ENCODE results near the gene CDC42EP1.

DNA sequence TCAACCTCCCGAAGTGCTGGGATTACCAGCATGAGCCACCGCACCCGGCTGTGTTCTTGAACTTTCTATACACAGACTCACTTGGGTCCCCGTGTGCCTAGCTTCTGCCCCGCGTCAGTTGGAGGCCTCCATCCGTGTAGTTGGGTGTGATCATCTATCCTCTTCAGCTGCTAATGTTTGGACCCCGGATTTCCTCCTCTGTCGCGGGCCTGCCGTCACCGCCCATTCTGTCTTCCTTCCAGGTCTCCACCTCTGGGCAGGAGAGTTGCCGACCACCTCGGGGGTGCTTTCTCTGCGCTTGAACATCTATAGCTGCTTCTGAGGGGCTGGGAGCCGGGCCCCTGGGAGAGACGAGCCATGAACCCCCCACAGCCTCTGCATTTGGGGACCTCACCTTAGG, 5.5 kb downstream of the CDC42EP1 start:
- TF ChIP-seq, protein P1, sequence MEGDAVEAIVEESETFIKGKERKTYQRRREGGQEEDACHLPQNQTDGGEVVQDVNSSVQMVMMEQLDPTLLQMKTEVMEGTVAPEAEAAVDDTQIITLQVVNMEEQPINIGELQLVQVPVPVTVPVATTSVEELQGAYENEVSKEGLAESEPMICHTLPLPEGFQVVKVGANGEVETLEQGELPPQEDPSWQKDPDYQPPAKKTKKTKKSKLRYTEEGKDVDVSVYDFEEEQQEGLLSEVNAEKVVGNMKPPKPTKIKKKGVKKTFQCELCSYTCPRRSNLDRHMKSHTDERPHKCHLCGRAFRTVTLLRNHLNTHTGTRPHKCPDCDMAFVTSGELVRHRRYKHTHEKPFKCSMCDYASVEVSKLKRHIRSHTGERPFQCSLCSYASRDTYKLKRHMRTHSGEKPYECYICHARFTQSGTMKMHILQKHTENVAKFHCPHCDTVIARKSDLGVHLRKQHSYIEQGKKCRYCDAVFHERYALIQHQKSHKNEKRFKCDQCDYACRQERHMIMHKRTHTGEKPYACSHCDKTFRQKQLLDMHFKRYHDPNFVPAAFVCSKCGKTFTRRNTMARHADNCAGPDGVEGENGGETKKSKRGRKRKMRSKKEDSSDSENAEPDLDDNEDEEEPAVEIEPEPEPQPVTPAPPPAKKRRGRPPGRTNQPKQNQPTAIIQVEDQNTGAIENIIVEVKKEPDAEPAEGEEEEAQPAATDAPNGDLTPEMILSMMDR (IDR thresholded peaks at IDR 0.05): no peak
- no peak for TF ChIP-seq POLR2AphosphoS5 (IDR thresholded peaks at IDR 0.05; ENCODE audit: insufficient read depth in 1 of 2, low read depth in 1 of 2)

Data from vagina (tissue), 2 donors.